PC-3 (cell line): ENCODE data around the gene CNTLN.

ENCODE experiments used
- CTCF ChIP-seq: fragments of 300-600 bp; sonication (generic); conservative IDR thresholded peaks from 2 replicates; pipeline ENCODE4 v1.5.1; 2017; ENCODE audit warnings: antibody characterized with exemption, low read depth, mild to moderate bottlenecking, low read length
- EZH2 ChIP-seq: fragments of 300-600 bp; sonication (generic); IDR thresholded peaks from one replicate; pipeline ENCODE4 v1.6.1; 2017; ENCODE audit warnings: antibody characterized with exemption, mild to moderate bottlenecking, low read length; ENCODE audit not compliant: unreplicated experiment
- EZH2phosphoT487 ChIP-seq: fragments of 300-600 bp; sonication (generic); IDR thresholded peaks from 2 replicates; pipeline ENCODE4 v1.6.1; 2018; ENCODE audit warnings: mild to moderate bottlenecking, antibody characterized with exemption, low read length, borderline replicate concordance

GRCh38 chr9:17519761-17520160 is 384.9 kb downstream of the CNTLN start:
- TF ChIP-seq CTCF: no peak
- no peak for TF ChIP-seq EZH2
- TF ChIP-seq EZH2phosphoT487: no peak
